ENCODE data around the gene PFDN1. TPM values are rescaled to one million over a fixed set of nuclear protein-coding genes. Genes with fewer than 3 reads are reported as not detected.

The PFDN1 gene
- total and polyA plus RNA-seq, 10 of the 15 experiments (the other 5 are each of a cell fraction or from before 2014, with no cell fraction given), result 62.9 to 193 (median 102) TPM

DNA sequence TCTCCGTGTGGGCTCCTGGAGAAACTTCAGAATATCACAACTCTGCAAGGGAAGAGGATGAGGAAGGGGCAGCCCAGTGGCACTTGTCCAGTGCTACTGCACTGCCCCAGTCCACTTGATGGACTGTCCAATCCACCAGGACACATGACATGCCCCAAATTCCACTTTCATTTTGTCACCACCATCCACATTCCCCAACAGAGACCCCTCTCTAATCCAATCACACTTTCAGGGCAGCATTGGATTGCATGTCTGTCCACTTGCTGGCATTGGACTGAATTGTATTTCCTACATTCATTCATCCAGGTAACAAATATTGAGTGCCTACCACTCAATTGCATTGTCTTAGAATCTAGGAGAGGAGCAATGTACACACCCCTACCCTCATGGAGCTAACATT, 28.7 kb upstream of the PFDN1 start:
- Histone ChIP-seq H3K9me3 (replicated peaks; ENCODE audit: control insufficient read depth, insufficient read depth, low read length) (no peaks in the 10 kb centered on the region), H2AFZ (ENCODE audit: control insufficient read depth, low read depth, low read length) (no peak overlapping the region), H3K9ac (ENCODE audit: control insufficient read depth, insufficient read depth, low read length) (no peak overlapping the region), H3K27me3 (replicated peaks in 1 of 2; ENCODE audit: control insufficient read depth in 2 of 2, insufficient read depth in 2 of 2, low read length in 1 of 2) (no peaks in the 10 kb centered on the region), H3K79me2 (ENCODE audit: control insufficient read depth, insufficient read depth, low read length) (no peaks in the 10 kb centered on the region), H3K27ac (ENCODE audit: control insufficient read depth, insufficient read depth) (no peak overlapping the region), H3K4me1 (ENCODE audit: control insufficient read depth, insufficient read depth, low read length) (no peaks in the 10 kb centered on the region), H3K4me3 (no peak overlapping the region), H3K4me2 (ENCODE audit: control insufficient read depth, insufficient read depth) (no peak overlapping the region), H4K20me1 (ENCODE audit: control insufficient read depth, insufficient read depth) (no peaks in the 10 kb centered on the region), H3K36me3 (ENCODE audit: control insufficient read depth in 2 of 2, insufficient read depth in 2 of 2, low read length in 1 of 2) (no peaks in the 10 kb centered on the region; a peak in 2 of 4 replicates)
- WGBS (ENCODE audit: insufficient coverage, insufficient replicate concordance, low lambda C conversion rate, missing lambda C conversion rate), result 100% methylated on average over 1 of the region's 1 CpG
- in situ Hi-C loops (cut with MboI) (no loop called here), intact Hi-C loops (cut with micrococcal nuclease; ENCODE audit: unreplicated experiment) (no loop called here)
- ChIA-PET SMC1A (ENCODE audit: uncharacterized antibody, unreplicated experiment) (no interaction called here), CTCF (no interaction called here), RAD21 (ENCODE audit: unreplicated experiment) (no interaction called here), POLR2A (no interaction called here)
- DNase-seq (ENCODE audit: low read depth, low spot score) (no peak), ATAC-seq (no peak), FAIRE-seq (no peak)
- no TSS peak for BruUV-seq (replicated peaks)
- no peak for TF ChIP-seq ASH2L (IDR thresholded peaks at IDR 0.05; ENCODE audit: borderline replicate concordance, low read depth)
- TF ChIP-seq ZNF687 (IDR thresholded peaks at IDR 0.05), result no peak
- TF ChIP-seq NFYB (IDR thresholded peaks at IDR 0.05; ENCODE audit: insufficient read depth, low read depth, low read length), result no peak
- no peak for TF ChIP-seq IKZF1 (conservative IDR thresholded peaks at IDR 0.05)
- TF ChIP-seq, protein P1, sequence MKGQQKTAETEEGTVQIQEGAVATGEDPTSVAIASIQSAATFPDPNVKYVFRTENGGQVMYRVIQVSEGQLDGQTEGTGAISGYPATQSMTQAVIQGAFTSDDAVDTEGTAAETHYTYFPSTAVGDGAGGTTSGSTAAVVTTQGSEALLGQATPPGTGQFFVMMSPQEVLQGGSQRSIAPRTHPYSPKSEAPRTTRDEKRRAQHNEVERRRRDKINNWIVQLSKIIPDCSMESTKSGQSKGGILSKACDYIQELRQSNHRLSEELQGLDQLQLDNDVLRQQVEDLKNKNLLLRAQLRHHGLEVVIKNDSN (IDR thresholded peaks at IDR 0.05; ENCODE audit: borderline replicate concordance, extremely low read length, insufficient read depth, low read depth, low read length), result no peak
- no peak for TF ChIP-seq SIX5 (IDR thresholded peaks at IDR 0.05; ENCODE audit: low read depth, low read length, severe bottlenecking)
- TF ChIP-seq NR2C1 (IDR thresholded peaks at IDR 0.05), result no peak
- TF ChIP-seq RBBP5 (conservative IDR thresholded peaks at IDR 0.05), result no peak
- TF ChIP-seq SMARCA5 (IDR thresholded peaks at IDR 0.05), result no peak
- TF ChIP-seq ZNF207 (IDR thresholded peaks at IDR 0.05; ENCODE audit: borderline replicate concordance), result no peak
- no peak for TF ChIP-seq CBX3 (IDR thresholded peaks at IDR 0.05; ENCODE audit: borderline replicate concordance, low read depth)
- no peak for TF ChIP-seq BACH1 (IDR thresholded peaks at IDR 0.05; ENCODE audit: borderline replicate concordance)
- TF ChIP-seq, protein P2, sequence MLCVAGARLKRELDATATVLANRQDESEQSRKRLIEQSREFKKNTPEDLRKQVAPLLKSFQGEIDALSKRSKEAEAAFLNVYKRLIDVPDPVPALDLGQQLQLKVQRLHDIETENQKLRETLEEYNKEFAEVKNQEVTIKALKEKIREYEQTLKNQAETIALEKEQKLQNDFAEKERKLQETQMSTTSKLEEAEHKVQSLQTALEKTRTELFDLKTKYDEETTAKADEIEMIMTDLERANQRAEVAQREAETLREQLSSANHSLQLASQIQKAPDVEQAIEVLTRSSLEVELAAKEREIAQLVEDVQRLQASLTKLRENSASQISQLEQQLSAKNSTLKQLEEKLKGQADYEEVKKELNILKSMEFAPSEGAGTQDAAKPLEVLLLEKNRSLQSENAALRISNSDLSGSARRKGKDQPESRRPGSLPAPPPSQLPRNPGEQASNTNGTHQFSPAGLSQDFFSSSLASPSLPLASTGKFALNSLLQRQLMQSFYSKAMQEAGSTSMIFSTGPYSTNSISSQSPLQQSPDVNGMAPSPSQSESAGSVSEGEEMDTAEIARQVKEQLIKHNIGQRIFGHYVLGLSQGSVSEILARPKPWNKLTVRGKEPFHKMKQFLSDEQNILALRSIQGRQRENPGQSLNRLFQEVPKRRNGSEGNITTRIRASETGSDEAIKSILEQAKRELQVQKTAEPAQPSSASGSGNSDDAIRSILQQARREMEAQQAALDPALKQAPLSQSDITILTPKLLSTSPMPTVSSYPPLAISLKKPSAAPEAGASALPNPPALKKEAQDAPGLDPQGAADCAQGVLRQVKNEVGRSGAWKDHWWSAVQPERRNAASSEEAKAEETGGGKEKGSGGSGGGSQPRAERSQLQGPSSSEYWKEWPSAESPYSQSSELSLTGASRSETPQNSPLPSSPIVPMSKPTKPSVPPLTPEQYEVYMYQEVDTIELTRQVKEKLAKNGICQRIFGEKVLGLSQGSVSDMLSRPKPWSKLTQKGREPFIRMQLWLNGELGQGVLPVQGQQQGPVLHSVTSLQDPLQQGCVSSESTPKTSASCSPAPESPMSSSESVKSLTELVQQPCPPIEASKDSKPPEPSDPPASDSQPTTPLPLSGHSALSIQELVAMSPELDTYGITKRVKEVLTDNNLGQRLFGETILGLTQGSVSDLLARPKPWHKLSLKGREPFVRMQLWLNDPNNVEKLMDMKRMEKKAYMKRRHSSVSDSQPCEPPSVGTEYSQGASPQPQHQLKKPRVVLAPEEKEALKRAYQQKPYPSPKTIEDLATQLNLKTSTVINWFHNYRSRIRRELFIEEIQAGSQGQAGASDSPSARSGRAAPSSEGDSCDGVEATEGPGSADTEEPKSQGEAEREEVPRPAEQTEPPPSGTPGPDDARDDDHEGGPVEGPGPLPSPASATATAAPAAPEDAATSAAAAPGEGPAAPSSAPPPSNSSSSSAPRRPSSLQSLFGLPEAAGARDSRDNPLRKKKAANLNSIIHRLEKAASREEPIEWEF (IDR thresholded peaks at IDR 0.05; ENCODE audit: insufficient replicate concordance, low read depth, low read length), result no peak
- no peak for TF ChIP-seq SMAD5 (IDR thresholded peaks at IDR 0.05; ENCODE audit: low read depth)
- TF ChIP-seq BMI1 (IDR thresholded peaks at IDR 0.05; ENCODE audit: borderline replicate concordance), result no peak
- no peak for TF ChIP-seq NFIC (IDR thresholded peaks at IDR 0.05; ENCODE audit: low read depth, low read length)
